ENCODE data around the gene CEP63. TPM values are rescaled to one million over a fixed set of nuclear protein-coding genes. Genes with fewer than 3 reads are reported as not detected.

Gene CEP63
- total RNA-seq, 1 donor: 13.8 TPM

GRCh38 chr3:134619301-134619615 is 133.4 kb downstream of the CEP63 start:
- no peak overlapping the region for H3K4me3 ChIP-seq (ENCODE audit: low read depth, low read length)
- TF ChIP-seq, protein P1, sequence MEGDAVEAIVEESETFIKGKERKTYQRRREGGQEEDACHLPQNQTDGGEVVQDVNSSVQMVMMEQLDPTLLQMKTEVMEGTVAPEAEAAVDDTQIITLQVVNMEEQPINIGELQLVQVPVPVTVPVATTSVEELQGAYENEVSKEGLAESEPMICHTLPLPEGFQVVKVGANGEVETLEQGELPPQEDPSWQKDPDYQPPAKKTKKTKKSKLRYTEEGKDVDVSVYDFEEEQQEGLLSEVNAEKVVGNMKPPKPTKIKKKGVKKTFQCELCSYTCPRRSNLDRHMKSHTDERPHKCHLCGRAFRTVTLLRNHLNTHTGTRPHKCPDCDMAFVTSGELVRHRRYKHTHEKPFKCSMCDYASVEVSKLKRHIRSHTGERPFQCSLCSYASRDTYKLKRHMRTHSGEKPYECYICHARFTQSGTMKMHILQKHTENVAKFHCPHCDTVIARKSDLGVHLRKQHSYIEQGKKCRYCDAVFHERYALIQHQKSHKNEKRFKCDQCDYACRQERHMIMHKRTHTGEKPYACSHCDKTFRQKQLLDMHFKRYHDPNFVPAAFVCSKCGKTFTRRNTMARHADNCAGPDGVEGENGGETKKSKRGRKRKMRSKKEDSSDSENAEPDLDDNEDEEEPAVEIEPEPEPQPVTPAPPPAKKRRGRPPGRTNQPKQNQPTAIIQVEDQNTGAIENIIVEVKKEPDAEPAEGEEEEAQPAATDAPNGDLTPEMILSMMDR (IDR thresholded peaks at IDR 0.05; ENCODE audit: insufficient read depth, low read depth, low read length): no peak
- no peak for DNase-seq (ENCODE audit: low read depth)

GRCh38 chr3:134619884-134620445 is 134.1 kb downstream of the CEP63 start:
- H3K4me3 ChIP-seq (ENCODE audit: low read depth, low read length): no peak overlapping the region
- no peak for DNase-seq (ENCODE audit: low read depth)
- TF ChIP-seq, protein P1 (IDR thresholded peaks at IDR 0.05; ENCODE audit: insufficient read depth, low read depth, low read length): no peak

DNA sequence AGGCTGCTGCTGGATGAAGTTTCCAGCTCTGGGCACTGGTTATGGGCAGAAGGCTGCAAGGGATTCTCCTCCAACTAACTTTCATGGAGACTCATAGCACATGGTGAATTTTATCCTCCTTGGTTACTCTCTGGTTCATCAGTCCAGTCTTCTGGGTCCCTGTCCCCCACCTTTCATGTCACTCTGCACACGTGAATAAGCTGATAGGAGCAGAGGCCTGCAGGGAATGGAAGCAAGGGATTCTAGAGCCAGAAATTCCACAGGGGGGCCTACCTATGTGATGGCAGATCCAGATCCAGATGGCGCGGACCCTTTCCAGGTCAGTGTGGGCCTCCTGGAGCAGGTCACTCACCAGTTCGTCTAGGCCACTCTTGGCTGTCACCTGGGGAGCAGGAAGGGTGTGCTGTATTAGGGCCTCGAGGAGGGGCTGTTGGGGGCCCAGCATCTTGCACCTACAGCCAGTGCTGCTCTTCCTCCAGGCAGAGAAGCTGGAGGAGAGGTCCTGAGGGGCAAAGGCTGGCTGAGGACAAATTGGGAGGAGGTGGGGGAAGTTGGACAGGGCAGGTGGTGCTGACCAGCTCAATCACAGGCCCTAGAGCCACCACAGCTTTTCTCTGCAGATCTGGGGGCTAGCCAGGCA is 134.7 kb downstream of the CEP63 start:
- TF ChIP-seq, protein P1 (IDR thresholded peaks at IDR 0.05; ENCODE audit: insufficient read depth, low read depth, low read length): no peak
- DNase-seq (ENCODE audit: low read depth): no peak

GRCh38 chr3:134621854-134622253 is 136.0 kb downstream of the CEP63 start:
- TF ChIP-seq, protein P1 (IDR thresholded peaks at IDR 0.05; ENCODE audit: insufficient read depth, low read depth, low read length): no peak
- no peak for DNase-seq (ENCODE audit: low read depth)
- H3K4me3 ChIP-seq (ENCODE audit: low read depth, low read length): no peak overlapping the region

More for the DNA sequence above, 134.7 kb downstream of the CEP63 start:
- no peak overlapping the region for H3K4me3 ChIP-seq (ENCODE audit: low read depth, low read length)

DNA sequence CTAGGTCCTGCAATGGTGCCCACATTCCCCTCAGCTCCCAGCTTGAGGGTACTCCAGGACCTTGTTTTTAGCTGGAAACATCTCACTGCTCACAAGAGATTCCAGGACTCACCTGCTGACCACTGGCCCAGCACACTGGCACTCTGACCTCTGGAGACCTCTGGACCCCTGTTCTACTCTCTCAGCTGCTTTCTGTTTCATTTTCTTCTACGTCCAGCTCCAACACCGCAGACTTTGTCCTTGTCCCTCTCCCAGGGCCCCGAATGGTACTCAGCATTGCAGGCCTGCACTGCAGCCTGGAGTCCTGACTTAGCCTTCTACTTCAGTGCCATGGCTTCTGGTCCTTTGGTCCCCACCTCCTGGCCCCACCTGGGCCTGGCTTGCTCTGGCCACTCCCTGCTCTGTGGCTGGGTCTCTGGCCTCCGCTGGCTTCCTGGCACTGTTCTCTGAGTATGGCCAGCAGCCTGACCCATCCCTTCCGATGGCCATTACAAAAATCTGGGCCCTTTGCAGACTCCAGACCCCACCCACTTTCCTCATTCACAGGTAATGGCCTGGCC is 137.0 kb downstream of the CEP63 start:
- no peak overlapping the region for H3K4me3 ChIP-seq (ENCODE audit: low read depth, low read length)
- no peak for DNase-seq (ENCODE audit: low read depth)
- TF ChIP-seq, protein P1 (IDR thresholded peaks at IDR 0.05; ENCODE audit: insufficient read depth, low read depth, low read length): no peak

- no peak for DNase-seq (ENCODE audit: low read depth)
- TF ChIP-seq, protein P1 (IDR thresholded peaks at IDR 0.05; ENCODE audit: insufficient read depth, low read depth, low read length): no peak
Measured at GRCh38 chr3:134623615-134624245, 137.9 kb downstream of the CEP63 start.

More at GRCh38 chr3:134623615-134624245, 137.9 kb downstream of the CEP63 start:
- H3K4me3 ChIP-seq (ENCODE audit: low read depth, low read length): no peak overlapping the region

Other genes starting within 250 kb of the CEP63 start
- gene RYK, start 235.2 kb upstream of the CEP63 start, total RNA-seq: 103 and 161 TPM in 2 replicates
- 129 and 236 TPM in 2 replicates for gene AMOTL2, start 111.6 kb upstream of the CEP63 start, total RNA-seq
- 57.0 and 95.9 TPM in 2 replicates for gene ANAPC13, start 72 bp upstream of the CEP63 start, total RNA-seq
- 0.32 TPM in 1 of 2 replicates, not detected in the other for gene KY, start 165.0 kb downstream of the CEP63 start, total RNA-seq

All from fibroblast of villous mesenchyme (primary cell).